Duodenal mucosa (tissue), 2 donors: ENCODE data around the gene JAZF1.

Experiments
- H3K27ac ChIP-seq: one replicate; pipeline ENCODE4 v1.7.0; 2013; ENCODE audit warnings: low read depth, low read length
- H3K27me3 ChIP-seq, 2 donors: one replicate each; pipeline ENCODE4 v1.7.0; 2013; ENCODE audit warnings: low read length in 2 of 2, control low read depth in 1 of 2; ENCODE audit not compliant: insufficient read depth in 2 of 2, control insufficient read depth in 1 of 2
- H3K36me3 ChIP-seq, 2 donors: one replicate each; pipeline ENCODE4 v1.7.0; 2013; ENCODE audit warnings: low read length in 2 of 2, control low read depth in 1 of 2; ENCODE audit not compliant: insufficient read depth in 2 of 2, control insufficient read depth in 1 of 2
- H3K4me1 ChIP-seq, 2 donors: one replicate each; pipeline ENCODE4 v1.7.0; 2013; ENCODE audit warnings: low read length in 2 of 2, control low read depth in 1 of 2; ENCODE audit not compliant: insufficient read depth in 2 of 2, control insufficient read depth in 1 of 2
- H3K4me3 ChIP-seq, 2 donors: one replicate each; pipeline ENCODE4 v1.7.0; 2013; ENCODE audit warnings: low read length in 2 of 2, low read depth in 1 of 2
- H3K9ac ChIP-seq, 2 donors: one replicate each; pipeline ENCODE4 v1.7.0; 2013; ENCODE audit warnings: low read length in 2 of 2, low read depth in 1 of 2
- H3K9me3 ChIP-seq, 2 donors: one replicate each; pipeline ENCODE4 v1.7.0; 2013; ENCODE audit warnings: low read length in 2 of 2, control low read depth in 1 of 2; ENCODE audit not compliant: control insufficient read depth in 1 of 2

JAZF1 gene

DNA sequence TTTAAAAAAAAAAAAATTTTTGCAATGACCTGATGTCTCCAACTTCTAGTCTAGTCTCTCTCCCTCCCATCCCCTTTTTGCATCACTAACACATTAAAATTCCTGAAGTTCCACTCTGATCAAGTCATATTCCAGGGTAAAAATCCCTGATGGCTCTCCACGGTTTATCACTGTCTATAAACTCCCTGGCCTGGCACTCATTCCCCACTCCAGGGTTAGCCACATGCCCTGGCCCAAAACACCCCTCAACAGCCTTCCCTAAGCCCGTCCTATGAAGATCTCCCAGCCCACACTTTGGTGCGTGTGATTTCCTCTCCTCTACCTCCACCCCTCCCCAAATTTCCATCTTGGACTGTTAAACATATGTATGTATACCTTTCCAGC, 125.4 kb downstream of the JAZF1 start:
- no peaks in the 10 kb centered on the region for H3K36me3 ChIP-seq
- H3K4me3 ChIP-seq = no peak overlapping the region
- H3K9ac ChIP-seq = no peak overlapping the region
- H3K27me3 ChIP-seq = peaks cover 0 to 2% of the 10 kb centered on the region in 2 donors
- H3K4me1 ChIP-seq = no peaks in the 10 kb centered on the region
- H3K27ac ChIP-seq = no peak overlapping the region
- no peaks in the 10 kb centered on the region for H3K9me3 ChIP-seq

DNA sequence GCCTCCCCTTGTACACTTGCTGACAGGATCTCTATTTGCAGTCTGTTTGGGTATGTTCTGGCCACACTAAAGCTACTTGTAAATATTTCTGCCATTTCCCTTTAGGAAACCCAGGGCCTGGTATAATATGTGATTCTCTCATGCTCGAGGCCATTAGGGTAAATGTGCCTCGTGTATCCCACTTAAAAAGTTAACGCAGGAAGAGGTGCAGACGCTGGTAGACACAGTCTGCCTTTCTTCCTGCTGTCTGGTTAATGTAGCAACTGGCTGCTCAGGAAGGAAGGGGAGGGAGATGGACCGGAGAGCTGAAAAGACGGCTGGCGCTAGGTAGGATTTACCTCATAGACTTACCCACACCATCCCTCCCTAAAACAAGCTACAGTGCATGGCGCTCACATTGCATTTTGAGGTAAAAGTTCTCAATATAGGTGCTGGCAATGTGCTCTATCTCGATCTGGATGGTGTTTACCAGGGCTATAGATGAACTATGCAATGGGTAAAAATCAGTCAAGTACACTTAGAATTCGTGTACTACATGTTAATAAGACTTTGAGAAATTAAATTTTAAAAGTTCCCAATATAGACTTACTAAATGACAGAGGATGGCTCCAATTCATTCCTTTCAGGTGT, 125.9 kb downstream of the JAZF1 start:
- Histone ChIP-seq H3K9me3 (no peaks in the 10 kb centered on the region), H3K36me3 (no peaks in the 10 kb centered on the region), H3K27ac (no peak overlapping the region), H3K9ac (no peak overlapping the region), H3K4me1 (no peaks in the 10 kb centered on the region), H3K27me3 (peaks cover 0 to 2% of the 10 kb centered on the region in 2 donors), H3K4me3 (no peak overlapping the region)

DNA sequence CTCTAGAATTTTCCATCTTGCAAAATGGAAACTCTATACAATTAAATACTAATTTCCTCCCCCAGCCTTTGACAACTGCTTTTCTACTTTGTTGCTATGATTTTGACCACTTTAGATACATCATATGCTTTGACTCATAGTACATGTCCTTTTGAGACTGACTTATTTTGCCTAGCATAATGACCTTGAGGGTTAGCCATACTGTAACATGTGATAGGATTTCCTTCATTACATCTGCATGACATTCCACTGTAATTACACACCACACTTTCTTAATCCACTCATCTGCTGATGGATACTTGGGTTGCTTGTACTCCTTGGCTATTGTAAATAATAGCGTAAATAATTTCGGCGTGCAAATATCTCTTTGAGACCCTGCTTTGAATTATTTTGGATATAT, 127.7 kb downstream of the JAZF1 start:
- Histone ChIP-seq H3K9ac (no peak overlapping the region), H3K9me3 (no peaks in the 10 kb centered on the region), H3K27me3 (no peaks in the 10 kb centered on the region)

GRCh38 chr7:28048694-28049093, 131.9 kb downstream of the JAZF1 start:
- Histone ChIP-seq H3K9me3 (no peaks in the 10 kb centered on the region), H3K4me3 (no peak overlapping the region), H3K4me1 (no peaks in the 10 kb centered on the region), H3K27me3 (no peaks in the 10 kb centered on the region), H3K9ac (no peak overlapping the region), H3K27ac (no peak overlapping the region), H3K36me3 (no peaks in the 10 kb centered on the region)

More for the DNA sequence above, 127.7 kb downstream of the JAZF1 start:
- Histone ChIP-seq H3K4me3 (no peak overlapping the region), H3K27ac (no peak overlapping the region), H3K4me1 (no peaks in the 10 kb centered on the region), H3K36me3 (no peaks in the 10 kb centered on the region)

DNA sequence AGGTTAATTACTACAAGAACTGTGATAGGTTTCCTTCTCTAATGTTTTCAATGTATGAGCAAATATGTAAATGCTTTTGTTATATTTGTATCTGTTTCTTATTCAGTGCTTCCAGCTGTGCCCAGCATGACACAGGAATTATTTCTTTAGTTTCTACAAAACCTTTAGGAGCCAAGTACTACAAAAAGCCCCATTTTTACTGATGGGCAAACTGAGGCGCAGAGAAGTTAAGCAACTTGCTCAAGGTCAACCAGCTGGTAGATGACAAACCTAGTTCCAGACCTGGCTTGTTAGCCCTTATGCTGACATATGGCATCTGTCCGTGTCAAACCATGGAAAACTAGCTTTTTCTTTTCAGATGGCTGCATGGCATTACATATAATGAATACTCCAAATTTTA, 134.6 kb downstream of the JAZF1 start:
- H3K9ac ChIP-seq = no peak overlapping the region
- H3K27ac ChIP-seq = no peak overlapping the region
- no peaks in the 10 kb centered on the region for H3K9me3 ChIP-seq
- H3K36me3 ChIP-seq = no peaks in the 10 kb centered on the region
- H3K4me1 ChIP-seq = no peaks in the 10 kb centered on the region
- H3K27me3 ChIP-seq = no peaks in the 10 kb centered on the region
- H3K4me3 ChIP-seq = no peak overlapping the region

- H3K27ac ChIP-seq = no peak overlapping the region
- H3K9ac ChIP-seq = no peak overlapping the region
- H3K27me3 ChIP-seq = no peaks in the 10 kb centered on the region
- no peaks in the 10 kb centered on the region for H3K4me1 ChIP-seq
- H3K9me3 ChIP-seq = no peaks in the 10 kb centered on the region
- no peaks in the 10 kb centered on the region for H3K36me3 ChIP-seq
- no peak overlapping the region for H3K4me3 ChIP-seq
These were observed 135.0 kb downstream of the JAZF1 start for GRCh38 chr7:28045592-28045991.

GRCh38 chr7:28044825-28045224, 135.8 kb downstream of the JAZF1 start:
- no peaks in the 10 kb centered on the region for H3K36me3 ChIP-seq
- H3K27ac ChIP-seq = no peak overlapping the region
- no peaks in the 10 kb centered on the region for H3K27me3 ChIP-seq
- H3K4me3 ChIP-seq = no peak overlapping the region
- H3K9ac ChIP-seq = no peak overlapping the region
- H3K9me3 ChIP-seq = no peaks in the 10 kb centered on the region
- no peaks in the 10 kb centered on the region for H3K4me1 ChIP-seq

GRCh38 chr7:28042721-28043120, 137.9 kb downstream of the JAZF1 start:
- Histone ChIP-seq H3K4me3 (no peak overlapping the region), H3K9ac (no peak overlapping the region), H3K4me1 (no peaks in the 10 kb centered on the region), H3K9me3 (no peaks in the 10 kb centered on the region), H3K27ac (no peak overlapping the region), H3K27me3 (no peaks in the 10 kb centered on the region), H3K36me3 (no peaks in the 10 kb centered on the region)

DNA sequence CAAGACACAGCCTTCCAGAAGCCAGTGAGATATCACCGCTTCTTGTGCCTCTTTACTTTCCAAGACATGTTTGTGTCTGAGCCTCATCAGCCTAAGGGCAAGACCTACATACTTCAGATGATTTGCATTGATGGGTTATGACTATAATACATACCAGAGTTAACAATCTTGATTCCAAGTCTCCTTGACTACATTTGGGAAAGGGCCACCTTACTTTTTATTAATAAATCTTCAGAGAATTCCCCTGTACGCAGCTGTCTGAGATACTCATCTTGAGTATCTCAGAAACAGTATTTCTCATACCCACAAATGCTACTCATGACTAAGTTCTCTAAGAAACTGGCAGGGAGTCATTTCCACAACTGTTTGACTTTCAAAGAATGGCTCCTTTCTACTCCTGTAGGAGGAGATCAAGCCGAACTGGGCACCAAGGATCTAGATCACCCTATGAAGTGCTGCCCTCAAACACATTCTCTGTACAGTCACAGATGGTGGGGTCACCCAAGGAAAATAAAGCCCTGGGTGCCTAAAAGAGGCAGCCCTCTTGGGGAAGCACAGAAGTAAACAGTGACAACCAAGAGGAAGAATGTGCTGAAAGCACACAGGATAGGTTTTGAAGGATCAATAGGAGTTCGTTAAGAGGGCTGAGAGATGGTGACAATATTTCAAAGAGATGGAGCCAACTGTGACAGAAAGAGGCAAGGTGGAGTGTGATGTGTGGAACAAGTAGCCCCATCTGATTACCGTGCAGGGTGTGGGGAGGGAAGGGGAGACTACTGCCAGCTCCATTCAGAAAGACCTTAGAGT, 138.9 kb downstream of the JAZF1 start:
- no peaks in the 10 kb centered on the region for H3K9me3 ChIP-seq
- no peak overlapping the region for H3K9ac ChIP-seq
- H3K27me3 ChIP-seq = no peaks in the 10 kb centered on the region
- peaks cover 0 to 4% of the 10 kb centered on the region in 2 donors for H3K4me1 ChIP-seq
- H3K4me3 ChIP-seq = no peak overlapping the region
- no peak overlapping the region for H3K27ac ChIP-seq
- H3K36me3 ChIP-seq = no peaks in the 10 kb centered on the region

DNA sequence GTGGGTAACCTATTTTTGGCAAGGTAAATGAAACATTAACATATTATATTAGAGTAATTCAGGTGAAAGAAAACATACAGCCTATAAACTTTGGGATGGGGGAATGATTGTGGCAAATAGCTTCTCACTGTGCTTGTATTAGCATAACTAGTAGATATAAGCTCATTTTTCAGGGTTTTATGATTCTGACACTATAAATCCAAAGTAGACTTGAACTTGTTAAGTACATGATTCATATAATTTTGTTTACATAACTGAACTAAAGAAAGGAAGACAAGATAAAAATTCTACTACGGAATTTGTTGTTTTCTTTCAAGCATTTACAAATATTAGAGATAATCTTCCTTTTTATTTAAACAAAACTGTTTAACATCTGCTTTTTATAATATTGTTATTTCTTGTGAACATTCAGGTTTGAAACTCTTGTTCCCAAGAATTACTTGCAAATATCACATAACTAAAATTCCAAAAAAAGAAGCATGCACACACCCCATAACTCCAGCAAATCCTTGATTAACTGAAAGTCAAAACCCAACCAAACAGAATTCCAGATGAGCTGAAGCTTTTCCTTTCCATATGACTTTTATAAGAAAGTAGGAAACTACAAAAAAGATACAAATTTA, 142.3 kb downstream of the JAZF1 start:
- Histone ChIP-seq H3K4me3 (no peak overlapping the region), H3K27ac (no peak overlapping the region)

More for the DNA sequence above, 142.3 kb downstream of the JAZF1 start:
- Histone ChIP-seq H3K9ac (no peak overlapping the region), H3K36me3 (no peaks in the 10 kb centered on the region), H3K27me3 (no peaks in the 10 kb centered on the region), H3K9me3 (no peaks in the 10 kb centered on the region), H3K4me1 (peaks cover 0 to 7% of the 10 kb centered on the region in 2 donors)
